NCI-H460 (cell line): ENCODE measurements around the gene INSM2. TPM values are rescaled to one million over a fixed set of nuclear protein-coding genes. Genes with fewer than 3 reads are reported as not detected.

Experiments used
- DNase-seq: peaks from one replicate; pipeline ENCODE4 v3.0.0-alpha.2; 2016; ENCODE audit warnings: low read depth; ENCODE audit errors: extremely low read depth
- total RNA-seq: library from RNA; depleted of rRNA; stranded (reverse); fragments of >200 nt; shearing (Covaris generic); gene quantifications from 2 replicates; pipeline ENCODE4 v1.2.3, GENCODE V29; 2014; rRNA removed

INSM2 gene
- total RNA-seq, 1 experiment from 2014 or later, result not detected

- DNase-seq, result no peak
Observed at GRCh38 chr14:35539969-35540368, 6.0 kb downstream of the INSM2 start.

GRCh38 chr14:35543006-35543405, 9.0 kb downstream of the INSM2 start:
- no peak for DNase-seq

GRCh38 chr14:35549551-35549950, 15.6 kb downstream of the INSM2 start:
- no peak for DNase-seq

- no peak for DNase-seq
Observed at GRCh38 chr14:35551081-35551480, 17.1 kb downstream of the INSM2 start.

- no peak for DNase-seq
Observed at GRCh38 chr14:35553808-35554207, 19.8 kb downstream of the INSM2 start.

- no peak for DNase-seq
Observed at GRCh38 chr14:35556548-35556947, 22.6 kb downstream of the INSM2 start.

- DNase-seq, result no peak
Observed at GRCh38 chr14:35557221-35557747, 23.3 kb downstream of the INSM2 start.

GRCh38 chr14:35558680-35559079, 24.7 kb downstream of the INSM2 start:
- no peak for DNase-seq

- no peak for DNase-seq
Observed at GRCh38 chr14:35565871-35566464, 32.0 kb downstream of the INSM2 start.

- DNase-seq, result no peak
Observed at GRCh38 chr14:35571598-35571997, 37.6 kb downstream of the INSM2 start.

GRCh38 chr14:35573911-35574310, 39.9 kb downstream of the INSM2 start:
- DNase-seq, result no peak

GRCh38 chr14:35576260-35576659, 42.3 kb downstream of the INSM2 start:
- no peak for DNase-seq

- DNase-seq, result no peak
Observed at GRCh38 chr14:35576856-35577255, 42.9 kb downstream of the INSM2 start.

GRCh38 chr14:35578135-35578534, 44.2 kb downstream of the INSM2 start:
- no peak for DNase-seq

- no peak for DNase-seq
Observed at GRCh38 chr14:35578639-35579038, 44.7 kb downstream of the INSM2 start.

Other genes with a start within 250 kb of the INSM2 start
- 368 and 369 TPM in 2 replicates for gene PSMA6, start 241.8 kb upstream of the INSM2 start, total RNA-seq
- 63.3 and 66.4 TPM in 2 replicates for gene NFKBIA, start 129.4 kb upstream of the INSM2 start, total RNA-seq